Neural cell (in vitro differentiated cells): ENCODE results near the gene STARD5. TPM values are rescaled to one million over a fixed set of nuclear protein-coding genes. Genes with fewer than 3 reads are reported as not detected.

ENCODE experiments used
- H2AFZ ChIP-seq: fragments of 200-600, 300-800 bp; sonication (generic), shearing (Covaris generic); 2 replicates; pipeline ENCODE4 v1.6.0; 2014; ENCODE audit warnings: low read depth, mild to moderate bottlenecking, antibody characterized with exemption, low read length, moderate library complexity
- H3F3A ChIP-seq: fragments of 200-600 bp; shearing (Covaris generic); 2 replicates; pipeline ENCODE4 v1.6.1; 2016; ENCODE audit warnings: mild to moderate bottlenecking, moderate library complexity, mixed read lengths, antibody characterized with exemption, low read length; ENCODE audit not compliant: insufficient read depth, poor library complexity, severe bottlenecking
- H3K27ac ChIP-seq: fragments of 200-600, 300-800 bp; sonication (generic), shearing (Covaris generic); 2 replicates; pipeline ENCODE4 v1.5.1; 2014; ENCODE audit warnings: mild to moderate bottlenecking, low read length, moderate library complexity
- H3K27me3 ChIP-seq: fragments of 300-800, 200-600 bp; sonication (generic), shearing (Covaris generic); 2 replicates; pipeline ENCODE4 v1.6.0; 2014; ENCODE audit warnings: mild to moderate bottlenecking, low read depth, low read length, moderate library complexity; ENCODE audit not compliant: insufficient read depth
- H3K36me3 ChIP-seq: fragments of 300-800, 200-600 bp; sonication (generic), shearing (Covaris generic); 2 replicates; pipeline ENCODE4 v1.5.1; 2014; ENCODE audit warnings: mild to moderate bottlenecking, antibody characterized with exemption, low read length, moderate library complexity; ENCODE audit not compliant: insufficient read depth
- H3K4me2 ChIP-seq: fragments of 300-800, 200-600 bp; sonication (generic), shearing (Covaris generic); 2 replicates; pipeline ENCODE4 v1.6.0; 2014; ENCODE audit warnings: mild to moderate bottlenecking, low read length
- H3K4me3 ChIP-seq: fragments of 300-800, 200-600 bp; sonication (generic), shearing (Covaris generic); 2 replicates; pipeline ENCODE4 v1.5.1; 2014; ENCODE audit warnings: mild to moderate bottlenecking, low read length, moderate library complexity
- H3K79me2 ChIP-seq: fragments of 200-600 bp; shearing (Covaris generic); replicated peaks from 2 replicates; pipeline ENCODE4 v1.6.0; 2014; ENCODE audit warnings: mild to moderate bottlenecking, low read length, moderate library complexity; ENCODE audit not compliant: insufficient read depth
- H3K9ac ChIP-seq: fragments of 300-800, 200-600 bp; sonication (generic), shearing (Covaris generic); 2 replicates; pipeline ENCODE4 v1.6.1; 2016; ENCODE audit warnings: mild to moderate bottlenecking, low read length, mixed read lengths
- H3K9me2 ChIP-seq: fragments of 200-600 bp; shearing (Covaris generic); 2 replicates; pipeline ENCODE4 v1.6.1; 2016; ENCODE audit warnings: mild to moderate bottlenecking, low read length, mixed read lengths; ENCODE audit not compliant: insufficient read depth
- H3K9me3 ChIP-seq: fragments of 200-600, 300-800 bp; sonication (generic), shearing (Covaris generic); 2 replicates; pipeline ENCODE4 v1.6.1; 2016; ENCODE audit warnings: mild to moderate bottlenecking, mixed run types, low read length, moderate library complexity, mixed read lengths
- H4K20me1 ChIP-seq: fragments of 200-600 bp; shearing (Covaris generic); 2 replicates; pipeline ENCODE4 v1.6.1; 2016; ENCODE audit warnings: mild to moderate bottlenecking, mixed run types; ENCODE audit not compliant: insufficient read depth
- CTCF ChIP-seq: fragments of 450-650 bp; IDR thresholded peaks from 2 replicates; pipeline ENCODE4 v1.5.1; 2014; ENCODE audit warnings: antibody characterized with exemption, mild to moderate bottlenecking, moderate library complexity; ENCODE audit not compliant: poor library complexity, severe bottlenecking
- EP300 ChIP-seq: fragments of 450-650 bp; conservative IDR thresholded peaks from 2 replicates; pipeline ENCODE4 v1.6.1; 2014; ENCODE audit warnings: antibody characterized with exemption, mild to moderate bottlenecking, moderate library complexity; ENCODE audit not compliant: poor library complexity, severe bottlenecking
- EZH2 ChIP-seq: fragments of 200-600, 300-800 bp; shearing (Covaris generic), sonication (generic); IDR thresholded peaks from 2 replicates; pipeline ENCODE4 v1.6.1; 2014; ENCODE audit warnings: antibody characterized with exemption, low read length, borderline replicate concordance, mild to moderate bottlenecking; ENCODE audit not compliant: insufficient read depth, poor library complexity, severe bottlenecking
- MXI1 ChIP-seq: fragments of 450-650 bp; conservative IDR thresholded peaks from 2 replicates; pipeline ENCODE4 v1.6.1; 2014; ENCODE audit warnings: antibody characterized with exemption, mild to moderate bottlenecking; ENCODE audit not compliant: poor library complexity, severe bottlenecking
- POLR2AphosphoS5 ChIP-seq: IDR thresholded peaks from 2 replicates; pipeline ENCODE4 v1.6.1; 2012
- RAD21 ChIP-seq: fragments of 450-650 bp; conservative IDR thresholded peaks from 2 replicates; pipeline ENCODE4 v1.6.1; 2014; ENCODE audit warnings: antibody characterized with exemption, mild to moderate bottlenecking, moderate library complexity
- REST ChIP-seq: IDR thresholded peaks from 2 replicates; pipeline ENCODE4 v1.6.1; 2012; ENCODE audit warnings: borderline replicate concordance
- SMC3 ChIP-seq: fragments of 450-650 bp; conservative IDR thresholded peaks from 2 replicates; pipeline ENCODE4 v1.6.1; 2014; ENCODE audit warnings: antibody characterized with exemption, mild to moderate bottlenecking, moderate library complexity; ENCODE audit not compliant: poor library complexity
- TAF1 ChIP-seq: IDR thresholded peaks from 2 replicates; pipeline ENCODE4 v1.6.1; 2012; ENCODE audit warnings: low read depth
- polyA plus RNA-seq: library from polyadenylated mRNA; depleted of rRNA; stranded (reverse); fragments of >200 nt; gene quantifications from 2 replicates; pipeline ENCODE4 v1.2.3, GENCODE V29; 2014

STARD5 gene
- polyA plus RNA-seq, 1 donor from 2014 or later = 0.76 TPM

GRCh38 chr15:81282911-81283310 is 41.0 kb downstream of the STARD5 start:
- H3K9ac ChIP-seq = no peak overlapping the region
- no peak overlapping the region for H3K27ac ChIP-seq
- TF ChIP-seq RAD21 = no peak
- no peak for TF ChIP-seq REST
- no peak for TF ChIP-seq POLR2AphosphoS5
- no peak for TF ChIP-seq TAF1
- TF ChIP-seq CTCF = no peak
- TF ChIP-seq SMC3 = no peak
- no peak for TF ChIP-seq MXI1
- TF ChIP-seq EZH2 = no peak
- no peak for TF ChIP-seq EP300
- H3K36me3 ChIP-seq = no peaks in the 10 kb centered on the region
- H4K20me1 ChIP-seq = no peaks in the 10 kb centered on the region
- H3K9me3 ChIP-seq = no peaks in the 10 kb centered on the region
- H3K27me3 ChIP-seq = no peaks in the 10 kb centered on the region
- no peak overlapping the region for H3K4me3 ChIP-seq
- no peaks in the 10 kb centered on the region for H3F3A ChIP-seq
- H3K79me2 ChIP-seq = no peaks in the 10 kb centered on the region
- H3K4me2 ChIP-seq = no peak overlapping the region
- no peak overlapping the region for H2AFZ ChIP-seq
- H3K9me2 ChIP-seq = no peaks in the 10 kb centered on the region

GRCh38 chr15:81282606-81282895 is 41.4 kb downstream of the STARD5 start:
- no peaks in the 10 kb centered on the region for H3K27me3 ChIP-seq
- H3K36me3 ChIP-seq = no peaks in the 10 kb centered on the region
- H3F3A ChIP-seq = no peaks in the 10 kb centered on the region
- H3K79me2 ChIP-seq = no peaks in the 10 kb centered on the region
- TF ChIP-seq EP300 = no peak
- no peak for TF ChIP-seq MXI1
- no peak for TF ChIP-seq REST
- no peak for TF ChIP-seq SMC3
- TF ChIP-seq EZH2 = no peak
- no peak for TF ChIP-seq RAD21
- no peak for TF ChIP-seq TAF1
- TF ChIP-seq CTCF = no peak
- TF ChIP-seq POLR2AphosphoS5 = no peak
- no peak overlapping the region for H3K9ac ChIP-seq
- H4K20me1 ChIP-seq = no peaks in the 10 kb centered on the region
- no peak overlapping the region for H3K4me2 ChIP-seq
- H2AFZ ChIP-seq = no peak overlapping the region
- no peak overlapping the region for H3K27ac ChIP-seq
- H3K4me3 ChIP-seq = no peak overlapping the region
- H3K9me3 ChIP-seq = no peaks in the 10 kb centered on the region
- H3K9me2 ChIP-seq = no peaks in the 10 kb centered on the region
